HG03095 (cell line): ENCODE results near the gene CHRNB2.
"Not testable (repeated sequence)": the region's sequence is repeated elsewhere in the genome, so short reads cannot be mapped to it uniquely, and the experiment has no call there.

Source experiments
- ATAC-seq: cut with Tn5 transposase; IDR thresholded peaks from one replicate; pipeline ENCODE4 v1.9.1; 2021; ENCODE audit warnings: moderate library complexity; ENCODE audit not compliant: unreplicated experiment

Gene CHRNB2

GRCh38 chr1:154567386-154568156, at the start of gene CHRNB2:
CHRNB2 (plus strand) TSS chr1:154567778; CDS start chr1:154568045, 267 bp downstream.
- ATAC-seq: no peak

DNA sequence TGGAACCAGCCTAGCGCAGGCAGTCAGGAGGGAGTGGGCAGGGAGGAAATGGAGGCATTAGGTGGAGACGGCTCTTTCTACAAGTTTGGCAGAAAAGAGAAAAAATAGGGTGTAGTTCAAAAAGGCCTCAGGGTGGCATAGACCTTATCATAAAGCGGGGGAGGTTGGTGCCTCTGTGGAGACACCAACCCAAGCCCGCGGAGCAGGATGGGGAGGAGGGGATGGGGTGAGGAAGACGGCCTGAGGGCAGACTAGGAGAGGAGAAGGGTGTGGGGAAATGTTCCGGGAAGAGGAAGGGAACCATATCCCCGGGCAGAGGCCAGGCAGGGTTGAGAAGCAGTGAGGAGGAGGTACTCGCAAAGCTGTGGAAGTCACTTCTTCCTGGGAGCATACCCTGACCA, 48.0 kb upstream of the CHRNB2 start:
- no peak for ATAC-seq

GRCh38 chr1:154520333-154520732, 47.2 kb upstream of the CHRNB2 start:
- no peak for ATAC-seq

GRCh38 chr1:154521695-154522094, 45.9 kb upstream of the CHRNB2 start:
- no peak for ATAC-seq

DNA sequence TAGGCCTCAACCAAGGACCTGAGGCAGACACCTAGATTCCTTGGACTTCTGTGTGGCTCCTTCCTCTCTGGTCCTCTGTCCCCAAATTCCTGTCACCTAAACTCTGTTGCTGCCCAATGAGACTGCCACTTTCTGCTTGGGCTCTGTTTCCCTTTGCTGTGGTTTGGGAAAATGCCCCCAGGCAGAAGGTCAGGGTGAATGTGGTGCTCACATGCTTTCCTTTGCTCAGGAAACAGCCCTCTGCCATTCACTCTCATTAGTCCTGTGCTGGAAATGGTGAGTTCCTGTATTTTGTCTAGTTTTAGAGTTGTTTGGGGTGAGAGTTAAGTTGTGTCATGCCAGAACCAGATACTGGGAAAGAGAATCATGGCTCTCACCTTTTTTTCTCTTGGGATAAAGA, 42.7 kb upstream of the CHRNB2 start:
- ATAC-seq: no peak

- ATAC-seq: no peak
Measured at GRCh38 chr1:154527192-154527591, 40.4 kb upstream of the CHRNB2 start.

GRCh38 chr1:154529308-154529707, 38.3 kb upstream of the CHRNB2 start:
- no peak for ATAC-seq

DNA sequence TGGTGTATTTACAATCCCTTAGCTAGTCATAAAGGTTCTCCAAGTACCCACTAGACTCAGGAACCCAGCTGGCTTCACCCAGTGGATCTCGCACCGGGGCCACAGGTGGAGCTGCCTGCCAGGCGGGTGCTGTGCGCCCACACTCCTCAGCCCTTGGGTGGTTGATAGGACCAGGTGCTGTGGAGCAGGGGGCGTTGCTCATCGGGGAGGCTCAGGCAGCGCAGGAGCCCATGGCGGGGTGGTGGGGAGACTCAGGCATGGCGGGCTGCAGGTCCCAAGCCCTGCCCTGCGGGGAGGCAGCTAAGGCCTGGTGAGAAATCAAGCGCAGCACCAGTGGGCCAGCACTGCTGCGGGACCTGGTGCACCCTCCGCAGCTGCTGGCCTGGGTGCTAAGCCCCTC, 35.6 kb upstream of the CHRNB2 start:
- ATAC-seq: not testable (repeated sequence)

DNA sequence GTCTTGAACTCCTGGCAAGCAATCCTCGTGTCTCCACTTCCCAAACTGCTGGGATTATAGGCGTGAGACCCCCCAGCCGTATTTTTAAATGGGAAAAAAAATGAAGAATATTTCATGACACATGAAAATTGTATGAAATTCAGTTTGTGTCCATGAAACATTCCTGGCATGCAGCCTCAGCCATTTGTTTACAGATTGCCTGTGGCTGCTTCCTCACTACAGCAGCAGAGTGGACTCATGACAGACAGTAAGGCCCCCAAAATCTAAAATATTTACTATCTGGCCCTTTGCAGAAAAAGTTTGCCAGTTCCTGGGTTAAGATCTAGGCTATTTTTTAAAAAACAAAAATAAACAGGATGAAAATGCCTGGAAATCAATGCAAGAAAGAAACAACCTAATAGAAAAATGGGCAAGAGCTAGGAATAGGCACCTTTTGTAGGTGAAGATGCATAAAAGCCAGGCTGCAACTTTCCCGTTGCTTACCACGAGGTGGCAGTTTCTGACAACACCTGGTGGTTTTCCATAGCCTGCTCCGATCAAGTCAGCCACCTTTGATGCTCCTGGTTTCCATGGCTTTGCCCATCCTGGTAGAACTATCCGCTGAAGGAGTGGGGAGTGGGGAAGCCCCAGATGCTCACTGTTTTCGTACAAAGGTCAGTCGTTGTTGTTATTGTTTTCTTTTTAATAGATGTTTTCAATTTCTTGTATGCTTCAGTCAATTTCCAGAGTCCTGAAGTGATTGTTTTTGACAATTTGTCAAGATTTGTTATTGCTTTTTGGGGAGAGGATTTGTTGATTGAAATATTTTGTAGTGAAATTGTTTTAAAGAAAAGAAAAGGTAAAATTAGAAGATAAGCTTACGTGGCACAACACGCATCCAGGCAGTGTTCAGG, 33.4 kb upstream of the CHRNB2 start:
- no peak for ATAC-seq

DNA sequence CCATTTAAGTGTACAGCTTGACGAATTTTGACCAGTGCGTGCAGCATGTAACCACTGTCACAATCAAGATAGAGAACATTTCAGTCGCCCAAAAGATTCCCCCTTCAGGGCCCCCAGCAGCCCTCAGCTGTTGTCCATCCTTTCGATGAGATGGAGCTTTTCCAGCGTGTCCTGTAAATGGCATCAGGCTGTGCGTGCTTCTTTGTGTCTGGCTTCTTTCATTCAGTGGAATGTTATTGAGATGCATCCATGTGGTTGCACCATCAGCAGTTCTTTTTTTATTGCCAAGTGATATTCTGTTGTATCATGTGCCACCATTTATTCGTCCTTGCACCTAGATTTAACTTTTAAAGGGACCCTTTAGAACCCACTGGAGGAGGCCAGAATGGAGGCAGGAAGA, 31.0 kb upstream of the CHRNB2 start:
- no peak for ATAC-seq

DNA sequence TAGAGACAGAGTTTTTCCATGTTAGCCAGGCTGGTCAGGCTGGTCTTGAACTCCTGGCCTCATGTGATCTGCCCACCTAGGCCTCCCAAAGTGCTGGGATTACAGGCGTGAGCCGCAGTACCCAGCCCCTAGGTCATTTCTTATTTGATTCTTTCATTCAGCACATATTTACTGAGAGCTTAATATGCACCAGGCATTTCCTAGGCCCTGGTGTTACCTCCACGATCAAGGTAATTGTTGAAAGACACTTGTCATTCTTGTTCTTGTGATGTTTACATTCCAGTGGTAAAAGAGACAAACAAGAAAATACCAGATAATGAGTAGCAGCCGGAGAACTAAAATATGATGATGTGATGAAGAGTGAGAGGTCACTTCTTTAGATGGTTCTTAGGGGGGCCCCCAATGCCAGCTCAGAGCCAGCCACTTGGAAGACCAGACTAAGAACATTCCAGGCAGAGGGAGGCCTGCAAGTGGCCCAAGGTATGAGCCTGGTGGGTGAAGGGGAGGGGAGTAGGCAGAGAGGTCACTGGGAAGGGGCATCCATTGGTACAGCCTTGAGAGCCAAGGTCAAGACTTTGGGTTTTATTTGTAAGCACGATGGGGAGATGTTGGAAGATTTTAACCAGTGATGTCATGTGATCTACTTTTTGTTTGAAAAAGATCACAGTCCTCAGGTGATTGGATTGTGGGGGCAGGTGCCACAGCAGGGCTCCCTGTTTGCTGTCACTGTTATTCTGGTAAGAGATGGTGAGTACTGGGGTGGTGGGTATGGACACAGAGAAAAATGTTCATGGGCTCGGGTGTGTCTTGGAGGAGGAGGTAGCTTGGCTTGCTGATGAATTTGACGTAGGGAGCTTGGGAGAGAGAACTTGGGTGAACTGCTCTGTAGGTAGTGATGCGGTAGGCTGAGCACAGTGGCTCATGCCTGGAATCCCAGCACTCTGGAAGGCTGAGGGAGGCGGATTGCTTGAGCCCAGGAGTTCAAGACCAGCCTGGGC, 27.8 kb upstream of the CHRNB2 start:
- no peak for ATAC-seq

- ATAC-seq: no peak
Measured at GRCh38 chr1:154541231-154541630, 26.3 kb upstream of the CHRNB2 start.

- ATAC-seq: no peak
Measured at GRCh38 chr1:154546264-154547063, 21.1 kb upstream of the CHRNB2 start.

- ATAC-seq: no peak
Measured at GRCh38 chr1:154547105-154547732, 20.4 kb upstream of the CHRNB2 start.

DNA sequence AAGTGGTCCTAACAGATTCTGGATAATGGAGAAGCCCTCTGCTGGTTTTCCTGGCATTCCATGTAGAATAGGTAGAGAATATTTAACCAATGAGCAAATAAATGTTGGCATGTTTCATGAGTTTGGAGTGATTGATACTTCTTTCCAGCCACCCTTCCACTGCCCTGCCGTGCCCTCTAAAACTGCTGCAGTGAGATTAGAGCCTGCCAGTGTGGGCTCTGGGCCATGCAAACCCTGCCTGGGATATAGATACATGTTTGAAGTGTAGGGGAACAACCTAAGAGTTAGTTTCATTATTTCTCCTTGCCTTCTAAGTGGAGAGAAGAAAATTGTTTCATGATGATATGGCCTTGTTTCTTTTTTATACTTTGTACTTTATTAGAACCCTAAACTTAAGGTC, 19.6 kb upstream of the CHRNB2 start:
- ATAC-seq: no peak

DNA sequence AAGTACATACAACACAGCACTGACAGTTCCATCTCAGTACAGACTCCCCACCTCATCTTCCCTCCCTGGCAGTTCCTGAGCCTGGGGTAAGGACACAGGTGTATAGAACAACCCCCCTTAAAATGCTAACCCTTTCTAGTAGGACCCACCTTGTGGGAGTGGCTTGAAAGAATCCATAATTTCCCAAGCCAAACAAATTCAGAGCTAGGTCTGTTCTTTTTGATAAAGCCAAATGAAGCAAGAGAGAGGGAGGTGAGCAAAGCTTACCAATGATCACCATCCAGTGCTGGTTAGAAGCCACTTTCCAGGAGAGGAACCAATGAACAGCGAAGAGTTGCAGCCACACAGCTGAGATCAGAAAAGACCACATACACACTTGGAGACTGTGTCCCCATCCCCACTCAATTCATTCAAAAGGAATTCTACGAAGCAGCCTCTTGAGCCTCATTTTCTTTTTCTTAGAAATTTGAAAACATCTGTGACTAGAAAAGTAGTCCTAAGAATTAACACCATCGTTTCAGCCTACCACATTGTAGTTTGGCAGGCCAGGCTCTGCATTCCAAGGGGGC, 18.3 kb upstream of the CHRNB2 start:
- no peak for ATAC-seq

DNA sequence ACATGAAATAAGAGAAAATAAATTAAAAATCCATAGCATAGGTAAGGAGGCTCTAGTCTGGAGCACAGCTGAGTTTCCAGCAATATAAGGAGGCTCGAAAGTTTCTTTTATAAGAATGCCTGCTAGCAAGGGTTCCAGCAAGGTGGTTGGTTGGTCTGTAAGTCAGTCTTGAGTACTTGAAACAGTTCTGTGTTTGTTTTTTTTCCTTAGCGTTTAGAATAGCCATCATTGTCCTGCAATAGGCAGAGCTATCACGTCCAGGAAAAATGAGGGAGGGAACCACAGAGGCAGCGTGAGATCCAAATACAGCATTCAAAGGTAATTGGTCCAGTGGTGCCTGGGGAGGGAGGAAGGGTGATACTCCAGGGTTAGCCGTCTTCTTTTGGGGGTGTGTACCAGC, 17.5 kb upstream of the CHRNB2 start:
- no peak for ATAC-seq

DNA sequence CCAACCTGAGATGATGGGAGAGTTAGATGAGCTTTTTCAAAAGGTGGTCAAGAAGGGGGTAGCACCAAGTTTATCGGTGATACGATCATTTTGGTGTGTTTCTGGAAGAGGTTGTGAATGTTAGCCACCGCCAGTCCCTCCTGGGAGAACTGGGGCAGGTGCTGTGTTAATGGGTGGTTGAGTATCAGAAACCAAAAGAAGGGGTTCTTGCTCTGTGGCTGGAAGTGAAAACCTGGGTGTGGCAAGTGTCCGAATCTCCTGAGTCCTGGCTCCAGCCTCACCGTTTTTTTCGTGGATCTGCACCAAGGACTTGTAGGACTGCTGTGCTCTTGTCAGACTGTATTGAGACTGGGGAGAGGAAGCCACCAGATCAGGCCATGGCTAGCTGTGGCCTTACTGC, 16.9 kb upstream of the CHRNB2 start:
- no peak for ATAC-seq

DNA sequence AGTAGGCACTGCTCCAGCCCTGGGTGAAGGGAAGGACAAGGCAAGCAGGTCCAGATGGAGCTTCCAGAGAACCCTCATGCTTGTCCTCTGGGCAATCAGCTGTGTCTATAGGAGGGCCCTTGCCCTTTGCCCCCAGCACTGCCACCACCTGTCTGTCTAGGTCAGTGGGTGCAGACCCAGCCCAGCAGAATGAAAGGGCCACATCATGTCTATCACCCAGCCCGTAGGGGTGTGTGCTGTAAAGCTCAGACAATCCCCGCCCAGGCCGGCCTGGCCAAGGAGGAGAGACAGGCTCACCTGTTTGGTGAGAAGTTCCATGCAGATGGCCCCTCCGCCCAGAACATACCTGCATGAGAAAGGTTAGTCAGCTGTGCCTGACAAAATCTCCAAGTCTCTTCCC, 16.1 kb upstream of the CHRNB2 start:
- ATAC-seq: no peak
